Kidney (tissue), 14 donors: ENCODE data around the gene SMAD4. TPM values are rescaled to one million over a fixed set of nuclear protein-coding genes. Genes with fewer than 3 reads are reported as not detected.

Source experiments
- DNase-seq, 5 donors: peaks; one replicate each; pipeline ENCODE4 v3.0.0-alpha.2; 2013 to 2020
- FAIRE-seq: peaks from 2 replicates; lab custom pipeline; 2012; peaks lifted over from hg19 to GRCh38; lab: Jason Lieb, UNC
- H3K27ac ChIP-seq, 2 donors: one replicate each; pipeline ENCODE4 v1.7.0; 2013; ENCODE audit warnings: low read depth in 2 of 2, low read length in 2 of 2, inconsistent platforms in 1 of 2
- H3K27me3 ChIP-seq: one replicate; pipeline ENCODE4 v1.7.1; 2013; ENCODE audit warnings: low read length, inconsistent platforms; ENCODE audit not compliant: control insufficient read depth, insufficient read depth
- H3K36me3 ChIP-seq, 3 donors: one replicate each; pipeline versions ENCODE4 v1.7.0 to v1.7.1; 2013; ENCODE audit warnings: low read length in 3 of 3, control low read depth in 1 of 3, inconsistent platforms in 1 of 3; ENCODE audit not compliant: insufficient read depth in 3 of 3, control insufficient read depth in 2 of 3
- H3K4me1 ChIP-seq, 3 donors: one replicate each; pipeline versions ENCODE4 v1.7.0 to v1.7.1; 2013; ENCODE audit warnings: low read length in 3 of 3, inconsistent platforms in 1 of 3, low read depth in 1 of 3; ENCODE audit not compliant: control insufficient read depth in 2 of 3, insufficient read depth in 2 of 3
- H3K4me3 ChIP-seq, 3 donors: one replicate each; pipeline versions ENCODE4 v1.7.0 to v1.8.1; 2013; ENCODE audit warnings: low read length in 3 of 3, control low read depth in 1 of 3, inconsistent platforms in 1 of 3
- H3K9ac ChIP-seq, 3 donors: one replicate each; pipeline versions ENCODE4 v1.7.0 to v1.7.1; 2013; ENCODE audit warnings: low read length in 3 of 3, control low read depth in 1 of 3, inconsistent platforms in 1 of 3
- H3K9me3 ChIP-seq, 3 donors: one replicate each; pipeline versions ENCODE4 v1.7.0 to v1.7.1; 2013; ENCODE audit warnings: low read length in 3 of 3, control low read depth in 1 of 3, inconsistent platforms in 1 of 3; ENCODE audit not compliant: control insufficient read depth in 2 of 3, insufficient read depth in 1 of 3
- CTCF ChIP-seq: IDR thresholded peaks from 3 replicates; pipeline ENCODE4 v1.5.1; 2012; ENCODE audit warnings: mild to moderate bottlenecking, moderate library complexity, borderline replicate concordance; ENCODE audit not compliant: insufficient read depth; ENCODE audit errors: extremely low read depth
- intact Hi-C: fragments of 100-400 bp; cut with DNase I; formaldehyde crosslinking; loops from one replicate; pipeline ENCODE4 v1.11.1; 2022
- polyA plus RNA-seq: library from polyadenylated mRNA; stranded (reverse); fragments of 350-450 nt; fragmentation: Illumina TruSeq; extraction: RNeasy Lipid Tissue Mini Kit (QIAGEN cat#74804); gene quantifications from one replicate; pipeline ENCODE4 v1.2.3, GENCODE V29; 2014; ENCODE audit warnings: low read depth, low replicate concordance; ENCODE audit not compliant: insufficient read depth
- total RNA-seq: library from RNA; stranded (reverse); fragmentation: NEBNext Ultra II Directional; extraction: Animal tissue kit (Norgen Biotek cat#: 25700); gene quantifications from one replicate; pipeline ENCODE4 v1.2.1, GENCODE V29; 2021
- donor health status: control.
- donor health status: control.
- donor health status: control.
- donor health status: control.
- donor health status: control.
- donor health status: DM: yes; HTN: yes; CAD: no.
- donor health status: Normal renal cell carcinoma (clear cell type).

SMAD4 gene
- total and polyA plus RNA-seq, 2 donors from 2014 or later: 22.2 to 126 TPM

GRCh38 chr18:51006061-51006818, 23.8 kb upstream of the SMAD4 start:
- Histone ChIP-seq H3K4me1 (no peaks in the 10 kb centered on the region), H3K27ac (no peak overlapping the region), H3K4me3 (no peak overlapping the region), H3K27me3 (no peaks in the 10 kb centered on the region), H3K9ac (no peak overlapping the region), H3K36me3 (peaks cover 0 to 2% (median 0%) of the 10 kb centered on the region in 3 donors), H3K9me3 (no peaks in the 10 kb centered on the region)
- intact Hi-C loops: no loop called here
- FAIRE-seq (no peak), DNase-seq (no peak)
- TF ChIP-seq CTCF: no peak

GRCh38 chr18:51006948-51007789, 22.8 kb upstream of the SMAD4 start:
- H3K9ac ChIP-seq: no peak overlapping the region
- DNase-seq: peak in 1 of 5 donors; percentile 10
- no peak for FAIRE-seq
- no peaks in the 10 kb centered on the region for H3K4me1 ChIP-seq
- no peaks in the 10 kb centered on the region for H3K27me3 ChIP-seq
- no peaks in the 10 kb centered on the region for H3K9me3 ChIP-seq
- intact Hi-C loops: no loop called here
- peaks cover 0 to 2% (median 0%) of the 10 kb centered on the region in 3 donors for H3K36me3 ChIP-seq
- H3K4me3 ChIP-seq: no peak overlapping the region
- H3K27ac ChIP-seq: no peak overlapping the region
- TF ChIP-seq CTCF: no peak

GRCh38 chr18:51007790-51008139, 22.2 kb upstream of the SMAD4 start:
- Histone ChIP-seq H3K9me3 (no peaks in the 10 kb centered on the region), H3K4me1 (no peaks in the 10 kb centered on the region), H3K9ac (no peak overlapping the region), H3K27me3 (no peaks in the 10 kb centered on the region), H3K4me3 (no peak overlapping the region), H3K36me3 (peaks cover 0 to 2% (median 0%) of the 10 kb centered on the region in 3 donors), H3K27ac (no peak overlapping the region)
- intact Hi-C loops: no loop called here
- TF ChIP-seq CTCF: no peak
- no peak for DNase-seq
- no peak for FAIRE-seq
